GM12865 (cell line): ENCODE measurements around the gene ASB12.

Experiments used
- DNase-seq: peaks from one replicate; pipeline ENCODE4 v3.0.0; 2010; ENCODE audit warnings: low read depth
- H3K4me3 ChIP-seq: 2 replicates; pipeline ENCODE4 v1.5.1; 2011; ENCODE audit warnings: mild to moderate bottlenecking, low read depth, low read length, control low read depth
- TF ChIP-seq, protein P1 (sequence below): IDR thresholded peaks from 2 replicates; pipeline ENCODE4 v1.5.1; 2011; ENCODE audit warnings: low read length, control low read depth, low read depth, inconsistent platforms; ENCODE audit not compliant: insufficient read depth; ENCODE audit errors: missing control alignments

The ASB12 gene

DNA sequence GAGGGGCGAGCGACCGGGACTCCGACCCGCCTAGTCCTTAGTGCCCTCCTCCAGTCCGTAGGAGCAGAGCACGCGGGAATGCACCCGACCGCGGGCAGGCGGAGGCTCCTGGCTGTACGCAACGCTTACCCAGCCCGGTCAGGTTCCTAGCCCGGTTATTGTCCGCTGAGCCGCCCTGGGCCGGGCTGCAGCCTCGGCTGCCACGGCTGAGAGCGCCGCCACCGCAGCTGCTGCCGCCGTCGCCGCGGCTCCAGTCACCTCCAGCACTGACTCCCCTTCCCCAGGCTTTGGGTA is 25.0 kb downstream of the ASB12 start, which contains the start of gene AMER1:
Gene AMER1 (minus strand): TSS at position 268 of the 294 bp plus-strand sequence. CDS start 12,422 bp downstream, outside the sequence.
- DNase-seq, result no peak
- H3K4me3 ChIP-seq, result peak within 1 kb of the TSS; percentile 70
- TF ChIP-seq, protein P1, sequence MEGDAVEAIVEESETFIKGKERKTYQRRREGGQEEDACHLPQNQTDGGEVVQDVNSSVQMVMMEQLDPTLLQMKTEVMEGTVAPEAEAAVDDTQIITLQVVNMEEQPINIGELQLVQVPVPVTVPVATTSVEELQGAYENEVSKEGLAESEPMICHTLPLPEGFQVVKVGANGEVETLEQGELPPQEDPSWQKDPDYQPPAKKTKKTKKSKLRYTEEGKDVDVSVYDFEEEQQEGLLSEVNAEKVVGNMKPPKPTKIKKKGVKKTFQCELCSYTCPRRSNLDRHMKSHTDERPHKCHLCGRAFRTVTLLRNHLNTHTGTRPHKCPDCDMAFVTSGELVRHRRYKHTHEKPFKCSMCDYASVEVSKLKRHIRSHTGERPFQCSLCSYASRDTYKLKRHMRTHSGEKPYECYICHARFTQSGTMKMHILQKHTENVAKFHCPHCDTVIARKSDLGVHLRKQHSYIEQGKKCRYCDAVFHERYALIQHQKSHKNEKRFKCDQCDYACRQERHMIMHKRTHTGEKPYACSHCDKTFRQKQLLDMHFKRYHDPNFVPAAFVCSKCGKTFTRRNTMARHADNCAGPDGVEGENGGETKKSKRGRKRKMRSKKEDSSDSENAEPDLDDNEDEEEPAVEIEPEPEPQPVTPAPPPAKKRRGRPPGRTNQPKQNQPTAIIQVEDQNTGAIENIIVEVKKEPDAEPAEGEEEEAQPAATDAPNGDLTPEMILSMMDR, result no peak

GRCh38 chrX:64204701-64205440 is 25.5 kb downstream of the ASB12 start:
- peak overlapping the region; percentile 70 for H3K4me3 ChIP-seq
- peak; percentile 28 for DNase-seq
- TF ChIP-seq, protein P1, result no peak

DNA sequence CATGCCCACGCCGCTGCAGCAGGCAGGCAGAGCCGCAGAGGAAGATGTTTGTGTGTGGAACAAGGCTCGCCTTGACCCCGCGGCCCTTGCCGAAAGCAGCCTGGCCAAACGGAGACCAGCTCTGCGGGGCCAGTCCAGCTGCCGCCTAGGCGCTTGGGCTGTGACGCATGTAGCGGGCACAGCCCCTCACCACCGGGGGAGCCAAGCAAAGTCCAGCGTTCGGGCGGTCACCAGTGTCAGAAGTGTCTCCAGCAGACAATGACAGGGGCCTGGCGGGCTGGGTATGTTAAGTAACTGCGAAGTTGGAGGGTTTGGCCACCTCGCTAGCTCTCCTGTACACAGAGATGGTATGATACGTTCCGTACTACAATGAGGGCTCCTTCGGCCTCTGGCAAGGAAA is 26.2 kb downstream of the ASB12 start:
- no peak for DNase-seq
- TF ChIP-seq, protein P1, result no peak
- H3K4me3 ChIP-seq, result peak overlapping the region; percentile 70

- TF ChIP-seq, protein P1, result no peak
- no peak overlapping the region for H3K4me3 ChIP-seq
- no peak for DNase-seq
Observed at GRCh38 chrX:64202808-64203325, 27.5 kb downstream of the ASB12 start.

DNA sequence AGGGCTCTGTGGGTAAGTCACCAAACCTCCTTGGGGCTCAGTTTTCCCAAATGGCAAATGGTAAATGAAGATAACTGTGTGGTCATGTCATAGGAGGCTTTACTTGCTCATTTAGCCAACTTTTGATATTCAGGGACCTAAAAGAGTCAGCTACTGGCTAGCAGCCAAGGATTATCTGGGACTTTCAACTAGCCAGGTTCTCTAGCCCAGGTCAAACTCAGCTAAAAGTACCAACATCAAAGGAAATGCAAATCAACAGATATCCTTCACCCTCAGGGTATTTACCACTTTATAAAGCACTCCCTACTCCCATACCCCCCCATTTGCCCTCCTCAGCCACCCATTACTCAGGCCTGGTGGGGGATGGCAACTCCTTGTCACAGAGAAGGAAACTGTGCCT is 32.4 kb downstream of the ASB12 start:
- DNase-seq, result peak; percentile 24
- TF ChIP-seq, protein P1, result no peak
- no peak overlapping the region for H3K4me3 ChIP-seq

DNA sequence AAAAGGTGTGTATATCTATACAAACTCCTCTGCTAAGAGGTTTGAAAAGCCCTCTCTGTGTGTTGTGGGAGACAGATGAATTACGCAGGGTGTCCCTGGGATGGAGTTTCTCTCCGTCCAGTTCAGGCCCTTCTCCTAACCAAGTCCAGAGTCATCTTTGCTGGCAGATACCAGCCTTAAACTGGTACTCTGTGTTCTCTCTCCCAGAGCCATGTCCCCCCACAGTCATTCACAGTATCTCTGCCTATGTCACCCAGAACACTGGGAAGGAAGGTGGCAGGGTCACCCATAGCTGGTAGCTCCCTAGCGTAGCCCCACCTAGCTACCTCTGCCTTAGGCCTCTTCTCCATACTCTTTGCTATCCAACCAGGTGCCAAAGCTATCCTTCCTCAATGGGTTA is 33.8 kb downstream of the ASB12 start:
- TF ChIP-seq, protein P1, result no peak
- H3K4me3 ChIP-seq, result no peak overlapping the region
- no peak for DNase-seq

- no peak overlapping the region for H3K4me3 ChIP-seq
- TF ChIP-seq, protein P1, result no peak
- DNase-seq, result no peak
Observed at GRCh38 chrX:64195862-64196261, 34.5 kb downstream of the ASB12 start.
